ENCODE results near the gene TDP2.
"Not testable (repeated sequence)": the region's sequence is repeated elsewhere in the genome, so short reads cannot be mapped to it uniquely, and the experiment has no call there.

The TDP2 gene

GRCh38 chr6:24683297-24684296 is 16.9 kb upstream of the TDP2 start:
- in situ Hi-C loops (cut with MboI; ENCODE audit: low sequenced_read_pairs), result no loop called here

- in situ Hi-C loops (cut with MboI; ENCODE audit: low sequenced_read_pairs), result no loop called here
Observed at GRCh38 chr6:24680582-24680981, 13.9 kb upstream of the TDP2 start.

DNA sequence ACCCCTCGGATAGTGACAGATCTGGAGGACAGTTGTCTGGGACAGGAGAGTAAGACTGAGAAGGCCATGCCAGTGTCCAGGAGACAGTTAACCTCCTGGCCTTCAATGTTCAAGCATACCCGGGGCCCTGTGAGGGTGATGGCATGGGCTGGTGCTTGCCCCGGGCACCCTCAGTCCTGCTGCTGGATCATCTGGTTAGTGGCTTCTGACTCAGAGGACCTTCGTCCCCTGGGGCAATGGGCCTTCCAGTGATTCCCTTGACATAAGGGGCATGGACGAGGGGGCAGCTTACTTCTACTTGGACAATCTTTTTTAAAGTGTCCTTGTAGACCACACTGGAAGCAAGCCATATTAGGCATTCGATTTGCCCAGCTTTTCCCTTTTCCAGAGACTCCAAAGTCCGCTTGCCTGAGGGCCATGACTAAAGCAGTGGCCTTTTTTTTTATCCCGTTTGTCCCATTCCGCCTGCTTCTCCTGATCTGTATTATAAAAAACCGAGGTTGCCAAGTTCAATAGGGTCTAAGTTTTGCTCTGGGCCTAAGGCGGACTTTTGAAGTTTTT is 12.2 kb upstream of the TDP2 start:
- in situ Hi-C loops (cut with MboI; ENCODE audit: low sequenced_read_pairs), result not testable (repeated sequence)

- in situ Hi-C loops (cut with MboI; ENCODE audit: low sequenced_read_pairs), result no loop called here
Observed at GRCh38 chr6:24673625-24674024, 6.9 kb upstream of the TDP2 start.

DNA sequence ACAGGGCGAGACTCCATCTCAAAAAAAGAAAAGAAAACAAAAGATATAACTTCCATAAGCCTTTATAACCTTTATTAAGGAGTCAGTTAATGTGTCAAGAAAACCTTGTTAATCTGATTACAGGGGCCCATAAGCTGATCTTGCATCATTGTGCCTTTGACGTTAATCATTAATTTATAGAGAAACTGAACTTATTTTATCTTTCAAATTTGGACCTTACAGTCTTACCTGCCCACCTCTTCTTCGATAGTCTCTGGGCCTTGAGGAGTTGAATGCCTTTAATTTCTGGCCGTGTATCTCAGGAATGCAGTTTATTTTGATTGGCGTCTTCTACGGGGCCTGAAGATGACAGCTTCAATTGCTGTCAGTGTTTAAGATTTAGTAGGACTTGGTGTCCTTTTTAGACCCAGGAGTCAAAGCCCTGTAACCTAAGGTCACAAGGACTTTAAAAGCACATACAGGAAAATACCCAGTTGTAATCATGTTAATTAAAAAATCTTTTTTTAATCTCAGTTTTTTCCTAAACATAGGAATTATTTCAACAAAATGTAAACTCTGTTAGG is 6.0 kb upstream of the TDP2 start:
- in situ Hi-C loops (cut with MboI; ENCODE audit: low sequenced_read_pairs), result no loop called here

DNA sequence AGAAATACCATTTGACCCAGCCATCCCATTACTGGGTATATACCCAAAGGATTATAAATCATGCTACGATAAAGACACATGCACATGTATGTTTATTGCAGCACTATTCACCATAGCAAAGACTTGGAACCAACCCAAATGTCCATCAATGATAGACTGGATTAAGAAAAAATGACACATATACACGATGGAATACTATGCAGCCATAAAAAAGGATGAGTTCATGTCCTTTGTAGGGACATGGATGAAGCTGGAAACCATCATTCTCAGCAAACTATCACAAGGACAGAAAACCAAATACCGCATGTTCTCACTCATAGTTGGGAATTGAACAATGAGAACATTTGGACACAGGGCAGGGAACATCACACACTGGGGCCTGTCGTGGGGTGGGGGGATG is 4.4 kb upstream of the TDP2 start:
- in situ Hi-C loops (cut with MboI; ENCODE audit: low sequenced_read_pairs), result not testable (repeated sequence)

DNA sequence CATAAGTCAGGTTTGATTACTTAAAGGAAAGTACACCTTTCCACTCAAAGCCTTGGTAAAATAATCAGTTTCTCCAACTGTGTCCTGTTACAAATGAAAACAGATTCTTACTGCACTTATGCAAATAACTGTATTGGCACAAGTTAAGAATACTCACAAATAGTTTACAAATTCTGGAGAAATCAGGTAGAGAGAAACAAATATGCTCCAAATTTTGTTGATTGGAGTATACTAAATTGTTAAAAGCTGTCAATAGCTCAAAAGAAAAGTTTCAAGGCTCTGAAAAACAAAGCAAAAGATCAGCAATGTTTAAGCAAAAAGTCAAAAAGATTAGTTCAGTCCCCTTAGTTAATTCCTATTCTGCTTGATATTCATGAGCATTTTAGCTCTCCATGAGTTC is 3.8 kb upstream of the TDP2 start:
- in situ Hi-C loops (cut with MboI; ENCODE audit: low sequenced_read_pairs), result not testable (repeated sequence)

DNA sequence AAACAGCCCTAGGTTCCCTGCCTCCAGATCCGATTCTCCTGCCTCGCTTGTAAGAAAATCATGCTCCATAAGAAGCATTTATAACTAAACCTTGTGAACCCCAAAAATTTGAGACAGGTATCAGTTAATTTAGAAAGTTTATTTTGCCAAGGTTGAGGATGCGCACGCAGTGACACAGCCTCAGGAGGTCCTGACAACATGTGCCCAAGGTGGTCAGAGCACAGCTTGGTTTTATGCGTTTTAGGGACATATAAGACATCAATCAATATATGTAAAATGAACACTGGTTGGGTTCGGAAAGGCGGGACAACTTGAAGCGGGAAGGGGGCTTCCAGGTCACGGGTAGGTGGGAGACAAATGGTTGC is 2.3 kb upstream of the TDP2 start:
- in situ Hi-C loops (cut with MboI; ENCODE audit: low sequenced_read_pairs), result no loop called here

- in situ Hi-C loops (cut with MboI; ENCODE audit: low sequenced_read_pairs), result not testable (repeated sequence)
Observed at GRCh38 chr6:24668066-24668996, 1.6 kb upstream of the TDP2 start.

DNA sequence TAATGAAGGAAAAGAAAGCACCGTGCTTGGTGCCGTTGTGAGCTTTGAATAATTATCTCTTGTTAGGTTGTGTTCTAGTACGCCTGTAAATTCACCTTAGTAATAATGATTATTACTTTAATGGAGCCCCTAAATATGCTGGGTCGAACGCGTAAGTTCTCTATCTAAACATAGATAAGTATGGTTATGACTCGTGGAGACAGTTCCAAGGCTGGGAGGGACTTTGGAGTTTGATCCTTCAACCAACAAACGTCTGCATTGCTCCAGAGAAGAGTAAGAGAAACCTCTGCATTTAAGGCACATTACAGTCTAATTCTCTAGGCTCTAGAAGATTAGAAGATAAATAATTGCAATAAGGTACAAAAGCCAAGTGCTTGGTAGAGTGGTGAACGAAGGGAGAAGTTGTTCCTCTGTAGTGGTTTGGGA is 692 bp upstream of the TDP2 start:
- in situ Hi-C loops (cut with MboI; ENCODE audit: low sequenced_read_pairs), result no loop called here

GRCh38 chr6:24666097-24666640 is 530 bp downstream of the TDP2 start:
- in situ Hi-C loops (cut with MboI; ENCODE audit: low sequenced_read_pairs), result no loop called here

DNA sequence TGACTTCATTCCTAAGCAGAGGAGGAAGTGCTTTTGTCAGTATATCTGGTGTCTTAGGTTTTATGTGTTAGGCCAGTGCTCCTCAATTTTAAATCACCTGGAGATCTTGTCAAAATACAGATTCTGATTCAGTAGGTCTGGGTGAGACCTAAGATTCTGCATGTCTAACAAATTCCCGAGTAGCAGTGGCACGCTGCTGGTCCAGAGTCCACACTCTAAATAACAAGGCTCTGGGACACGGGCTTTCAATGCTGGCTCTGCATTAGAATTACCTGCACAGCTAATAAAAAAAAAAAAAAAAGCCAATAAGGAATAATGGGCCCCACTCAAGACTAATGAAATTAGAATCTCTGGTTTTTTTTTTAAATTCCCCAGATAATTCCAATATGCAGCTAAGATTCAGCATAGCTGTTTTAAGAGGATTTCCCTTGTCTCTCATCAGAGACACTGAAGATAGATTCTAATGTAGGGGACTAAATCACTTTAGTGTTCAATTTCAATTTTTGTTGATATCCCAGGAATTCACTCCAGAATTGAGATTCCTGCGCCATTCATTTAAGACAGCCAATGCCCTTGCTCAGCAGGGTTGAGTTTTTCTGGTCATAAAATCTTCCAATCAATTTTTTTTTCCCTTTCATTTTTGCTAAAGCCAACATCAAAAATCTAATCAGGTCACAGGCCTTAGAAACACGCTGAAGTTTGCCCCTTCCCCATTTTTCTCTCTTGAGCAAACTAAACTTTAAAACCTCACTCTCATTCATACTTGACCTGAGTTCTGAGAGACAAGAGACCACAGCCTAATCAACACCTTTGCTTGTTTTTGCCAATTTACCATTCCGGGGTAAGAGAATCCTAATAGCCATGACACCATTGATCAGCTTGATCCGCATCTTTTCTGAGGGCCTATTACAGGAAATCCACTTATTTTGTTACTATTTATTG is 2.4 kb downstream of the TDP2 start:
- in situ Hi-C loops (cut with MboI; ENCODE audit: low sequenced_read_pairs), result no loop called here

- in situ Hi-C loops (cut with MboI; ENCODE audit: low sequenced_read_pairs), result no loop called here
Observed at GRCh38 chr6:24663189-24663588, 3.5 kb downstream of the TDP2 start.

DNA sequence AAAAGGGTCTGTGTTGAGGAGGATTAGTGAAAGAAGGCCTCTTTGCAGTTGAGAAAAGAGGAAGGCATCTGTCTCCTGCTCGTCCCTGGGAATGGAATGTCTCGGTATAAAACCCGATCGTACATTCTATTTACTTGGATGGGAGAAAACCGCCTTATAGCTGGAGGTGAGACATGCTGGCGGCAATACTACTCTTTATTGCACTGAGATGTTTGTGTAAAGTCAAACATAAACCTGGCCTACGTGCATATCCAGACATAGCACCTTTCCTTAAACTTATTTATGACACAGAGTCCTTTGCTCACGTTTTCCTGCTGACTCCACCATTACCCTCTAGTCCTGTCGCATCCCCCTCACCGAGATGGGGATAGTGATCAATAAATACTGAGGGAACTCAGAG is 4.5 kb downstream of the TDP2 start:
- in situ Hi-C loops (cut with MboI; ENCODE audit: low sequenced_read_pairs), result no loop called here

GRCh38 chr6:24661759-24662158 is 4.9 kb downstream of the TDP2 start:
- in situ Hi-C loops (cut with MboI; ENCODE audit: low sequenced_read_pairs), result not testable (repeated sequence)

DNA sequence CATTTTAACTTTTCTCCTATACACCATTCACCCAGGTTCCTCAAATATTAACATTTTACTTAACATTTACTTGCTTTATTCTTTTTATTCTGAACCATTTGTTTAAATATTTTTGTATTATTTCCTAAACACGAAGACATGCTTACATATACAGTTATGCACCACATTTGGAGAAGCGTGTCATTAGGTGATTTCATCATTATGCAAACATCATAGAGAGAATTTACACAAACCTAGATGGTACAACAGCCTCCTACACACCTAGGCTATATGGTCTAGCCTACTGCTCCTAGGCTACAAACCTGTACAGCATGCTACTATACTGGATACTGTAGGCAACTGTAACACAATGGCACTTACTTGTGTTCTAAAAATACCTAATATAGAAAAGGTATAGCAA is 6.6 kb downstream of the TDP2 start:
- in situ Hi-C loops (cut with MboI; ENCODE audit: low sequenced_read_pairs), result no loop called here

GRCh38 chr6:24659561-24659960 is 7.1 kb downstream of the TDP2 start:
- in situ Hi-C loops (cut with MboI; ENCODE audit: low sequenced_read_pairs), result no loop called here

GRCh38 chr6:24658573-24659560 is 7.8 kb downstream of the TDP2 start:
- in situ Hi-C loops (cut with MboI; ENCODE audit: low sequenced_read_pairs), result no loop called here
